Measurements from ENCODE around the gene SYNE2. TPM values are rescaled to one million over a fixed set of nuclear protein-coding genes. Genes with fewer than 3 reads are reported as not detected.
A peak's percentile ranks its signal among the peaks of the same experiment; 100 is the strongest.

The SYNE2 gene
- total and polyA plus RNA-seq, 2 donors (not counting 3 experiments of a cell fraction or from before 2014, with no cell fraction given): 16.0 to 53.7 TPM

DNA sequence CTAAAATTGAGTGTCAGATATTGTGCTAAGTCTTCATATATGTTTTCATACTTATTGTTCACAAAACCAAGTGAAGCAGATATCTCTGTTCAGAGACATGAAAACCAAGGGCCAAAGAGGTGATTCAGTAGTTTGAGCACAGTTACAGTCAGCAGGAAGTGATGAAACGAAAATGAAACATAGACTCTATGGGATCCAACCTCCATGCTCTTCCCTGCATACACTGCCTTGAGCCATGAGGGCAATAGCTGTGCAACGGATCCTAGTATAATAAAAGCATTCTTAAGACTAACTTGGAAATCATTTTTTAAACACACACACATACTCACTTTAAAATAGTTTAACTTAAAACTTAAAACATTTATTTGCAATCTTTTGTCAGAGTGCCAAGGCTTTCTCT lies 413.4 kb downstream of the SYNE2 start:
- peak overlapping the region; percentile 70 for H2AFZ ChIP-seq (ENCODE audit: low read depth, low read length)
- H3K27ac ChIP-seq (ENCODE audit: insufficient read depth, low read depth, low read length): no peak overlapping the region
- H4K20me1 ChIP-seq (replicated peaks; ENCODE audit: control insufficient read depth, extremely low read depth, insufficient read depth, low read length): no peaks in the 10 kb centered on the region
- H3K27me3 ChIP-seq (ENCODE audit: control insufficient read depth in 2 of 2, insufficient read depth in 2 of 2, low read length in 2 of 2): no peaks in the 10 kb centered on the region
- no peak overlapping the region for H3K9ac ChIP-seq (replicated peaks; ENCODE audit: extremely low read depth, insufficient read depth, low read length)
- TF ChIP-seq, protein P1, sequence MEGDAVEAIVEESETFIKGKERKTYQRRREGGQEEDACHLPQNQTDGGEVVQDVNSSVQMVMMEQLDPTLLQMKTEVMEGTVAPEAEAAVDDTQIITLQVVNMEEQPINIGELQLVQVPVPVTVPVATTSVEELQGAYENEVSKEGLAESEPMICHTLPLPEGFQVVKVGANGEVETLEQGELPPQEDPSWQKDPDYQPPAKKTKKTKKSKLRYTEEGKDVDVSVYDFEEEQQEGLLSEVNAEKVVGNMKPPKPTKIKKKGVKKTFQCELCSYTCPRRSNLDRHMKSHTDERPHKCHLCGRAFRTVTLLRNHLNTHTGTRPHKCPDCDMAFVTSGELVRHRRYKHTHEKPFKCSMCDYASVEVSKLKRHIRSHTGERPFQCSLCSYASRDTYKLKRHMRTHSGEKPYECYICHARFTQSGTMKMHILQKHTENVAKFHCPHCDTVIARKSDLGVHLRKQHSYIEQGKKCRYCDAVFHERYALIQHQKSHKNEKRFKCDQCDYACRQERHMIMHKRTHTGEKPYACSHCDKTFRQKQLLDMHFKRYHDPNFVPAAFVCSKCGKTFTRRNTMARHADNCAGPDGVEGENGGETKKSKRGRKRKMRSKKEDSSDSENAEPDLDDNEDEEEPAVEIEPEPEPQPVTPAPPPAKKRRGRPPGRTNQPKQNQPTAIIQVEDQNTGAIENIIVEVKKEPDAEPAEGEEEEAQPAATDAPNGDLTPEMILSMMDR (IDR thresholded peaks at IDR 0.05; ENCODE audit: extremely low read depth in 1 of 2, insufficient read depth in 1 of 2, low read depth in 1 of 2, low read length in 2 of 2): no peak
- TF ChIP-seq MYC (IDR thresholded peaks at IDR 0.05; ENCODE audit: low read depth, low read length) (no peak), FOS (IDR thresholded peaks at IDR 0.05; ENCODE audit: borderline replicate concordance, insufficient read depth, low read length) (no peak), POLR2AphosphoS5 (IDR thresholded peaks at IDR 0.05; ENCODE audit: insufficient read depth, low read depth, low read length) (no peak), JUN (IDR thresholded peaks at IDR 0.05; ENCODE audit: borderline replicate concordance, insufficient read depth, insufficient read length, low read depth) (no peak), EZH2 (IDR thresholded peaks at IDR 0.05; ENCODE audit: borderline replicate concordance, low read depth, low read length, severe bottlenecking) (no peak), POLR2A (IDR thresholded peaks at IDR 0.05; ENCODE audit: low read depth, low read length) (no peak), GATA2 (IDR thresholded peaks at IDR 0.05; ENCODE audit: insufficient read depth, insufficient read length, low read depth, low read length) (no peak)
- TF ChIP-seq, protein P2, sequence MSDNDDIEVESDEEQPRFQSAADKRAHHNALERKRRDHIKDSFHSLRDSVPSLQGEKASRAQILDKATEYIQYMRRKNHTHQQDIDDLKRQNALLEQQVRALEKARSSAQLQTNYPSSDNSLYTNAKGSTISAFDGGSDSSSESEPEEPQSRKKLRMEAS (IDR thresholded peaks at IDR 0.05; ENCODE audit: insufficient read depth, insufficient read length): no peak
- FAIRE-seq: peak; percentile 12
- no peaks in the 10 kb centered on the region for H3K4me1 ChIP-seq (ENCODE audit: control insufficient read depth, extremely low read depth, insufficient read depth, low read length)
- intact Hi-C loops (cut with micrococcal nuclease): no loop called here
- H3K4me3 ChIP-seq (replicated peaks in 1 of 3; ENCODE audit: insufficient read depth in 1 of 3, low read depth in 1 of 3, low read length in 3 of 3): no peak overlapping the region
- no peaks in the 10 kb centered on the region for H3K9me3 ChIP-seq (replicated peaks; ENCODE audit: control insufficient read depth, insufficient read depth, low read length)
- ChIA-PET POLR2A (no interaction called here), CTCF (interaction anchor here (0.6 to 1.7 kb wide), 2 partner anchors 30 to 37 kb away, joined by 4 to 8 read pairs; no protein-coding TSS in a partner anchor)
- no peak overlapping the region for H3K4me2 ChIP-seq (ENCODE audit: insufficient read depth, low read length)
- no peaks in the 10 kb centered on the region for H3K36me3 ChIP-seq (ENCODE audit: control insufficient read depth in 2 of 2, extremely low read depth in 1 of 2, insufficient read depth in 2 of 2, low read length in 2 of 2)
- peak; percentile 10 for DNase-seq (ENCODE audit: low read depth, low spot score)
- no peaks in the 10 kb centered on the region for H3K9me1 ChIP-seq (replicated peaks; ENCODE audit: control insufficient read depth, extremely low read depth, insufficient read depth, low read length)
- BruUV-seq (replicated peaks): no TSS peak
- dilution Hi-C loops (cut with MboI; ENCODE audit: extremely low pct_ligation_motif_present, low sequenced_read_pairs): no loop called here
- no peaks in the 10 kb centered on the region for H3K79me2 ChIP-seq (ENCODE audit: control insufficient read depth, insufficient read depth, low read length)

All from endothelial cell of umbilical vein (primary cell).